Subcutaneous abdominal adipose tissue (tissue), 5 donors: ENCODE measurements around the gene CASP2.
A peak's percentile ranks its signal among the peaks of the same experiment; 100 is the strongest.
"Not testable (repeated sequence)": the region's sequence is repeated elsewhere in the genome, so short reads cannot be mapped to it uniquely, and the experiment has no call there.

Source experiments
- H3K27ac ChIP-seq: one replicate; pipeline ENCODE4 v1.7.0; 2013; ENCODE audit warnings: low read depth, mild to moderate bottlenecking, inconsistent platforms, low read length, moderate library complexity
- H3K27me3 ChIP-seq, 5 donors: one replicate each; pipeline ENCODE4 v1.7.0; 2013; ENCODE audit warnings: low read length in 5 of 5, inconsistent platforms in 1 of 5; ENCODE audit not compliant: control insufficient read depth in 5 of 5, insufficient read depth in 4 of 5
- H3K36me3 ChIP-seq, 5 donors: one replicate each; pipeline ENCODE4 v1.7.0; 2013; ENCODE audit warnings: low read length in 5 of 5; ENCODE audit not compliant: control insufficient read depth in 5 of 5, insufficient read depth in 5 of 5
- H3K4me1 ChIP-seq, 5 donors: one replicate each; pipeline ENCODE4 v1.7.0; 2013; ENCODE audit warnings: low read length in 5 of 5, mild to moderate bottlenecking in 3 of 5, moderate library complexity in 1 of 5; ENCODE audit not compliant: control insufficient read depth in 5 of 5, insufficient read depth in 5 of 5
- H3K4me3 ChIP-seq, 5 donors: one replicate each; pipeline ENCODE4 v1.7.0; 2013; ENCODE audit warnings: low read length in 5 of 5, low read depth in 1 of 5
- H3K9ac ChIP-seq, 5 donors: one replicate each; pipeline ENCODE4 v1.7.0; 2013; ENCODE audit warnings: low read length in 5 of 5, mild to moderate bottlenecking in 4 of 5, moderate library complexity in 3 of 5
- H3K9me3 ChIP-seq, 5 donors: one replicate each; pipeline ENCODE4 v1.7.0; 2013; ENCODE audit warnings: low read length in 5 of 5; ENCODE audit not compliant: control insufficient read depth in 5 of 5
- donor health status: healthy.
- donor health status: healthy.
- donor health status: healthy.
- donor health status: healthy.
- donor health status: healthy.

Gene CASP2

DNA sequence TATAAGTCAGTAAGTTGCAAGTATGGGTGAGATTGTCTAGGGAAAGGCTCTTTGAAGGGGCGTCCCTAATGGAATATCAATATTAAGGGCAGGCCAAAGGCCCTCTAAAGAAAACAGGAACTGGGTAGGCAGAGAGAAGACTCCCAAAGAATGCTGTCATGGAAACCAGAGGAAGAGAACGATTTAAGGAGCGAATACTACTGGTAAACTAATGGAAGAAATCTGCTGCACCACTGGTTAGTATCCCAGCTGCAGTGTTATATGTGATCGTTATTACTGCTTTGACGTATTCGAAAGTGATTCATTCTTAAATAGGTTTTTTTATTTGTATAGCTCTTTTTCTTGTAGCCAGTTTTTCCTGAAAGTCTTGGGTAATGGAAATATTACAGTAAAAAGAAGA, 1.3 kb downstream of the CASP2 start:
- Histone ChIP-seq H3K9me3 (no peaks in the 10 kb centered on the region), H3K9ac (peak overlapping the region in 4 of 5 donors; percentile 81 to 91 (median 89)), H3K36me3 (peaks cover 8 to 29% (median 25%) of the 10 kb centered on the region in 5 donors), H3K4me3 (peak overlapping the region; percentile 77 to 94 (median 88)), H3K27ac (no peak overlapping the region), H3K4me1 (peaks cover 4 to 57% (median 55%) of the 10 kb centered on the region in 5 donors), H3K27me3 (no peaks in the 10 kb centered on the region)

DNA sequence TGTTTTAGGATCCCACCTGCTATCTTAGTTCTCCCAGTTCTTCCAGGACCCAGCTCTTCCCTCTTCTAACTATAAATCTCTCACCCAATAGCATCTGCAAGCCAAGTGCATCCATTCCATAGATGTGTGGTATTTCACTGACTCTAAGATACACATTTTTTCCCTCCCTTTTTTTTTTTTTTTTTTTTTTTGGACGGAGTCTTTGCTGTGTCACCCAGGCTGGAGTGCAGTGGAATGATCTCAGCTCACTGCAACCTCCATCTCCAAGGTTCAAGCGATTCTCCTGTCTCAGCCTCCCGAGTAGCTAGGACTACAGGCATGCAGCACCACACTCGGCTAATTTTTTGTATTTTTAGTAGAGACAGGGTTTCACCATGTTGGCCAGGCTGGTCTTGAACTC, 1.7 kb downstream of the CASP2 start:
- Histone ChIP-seq H3K4me1 (peaks cover 4 to 52% (median 50%) of the 10 kb centered on the region in 5 donors), H3K9ac (peak overlapping the region in 1 of 5 donors; percentile 11), H3K36me3 (peaks cover 8 to 34% (median 29%) of the 10 kb centered on the region in 5 donors), H3K4me3 (peak overlapping the region in 3 of 5 donors; percentile 9 to 94 (median 77))
- not testable (repeated sequence) for H3K27ac ChIP-seq, H3K27me3 ChIP-seq, H3K9me3 ChIP-seq

DNA sequence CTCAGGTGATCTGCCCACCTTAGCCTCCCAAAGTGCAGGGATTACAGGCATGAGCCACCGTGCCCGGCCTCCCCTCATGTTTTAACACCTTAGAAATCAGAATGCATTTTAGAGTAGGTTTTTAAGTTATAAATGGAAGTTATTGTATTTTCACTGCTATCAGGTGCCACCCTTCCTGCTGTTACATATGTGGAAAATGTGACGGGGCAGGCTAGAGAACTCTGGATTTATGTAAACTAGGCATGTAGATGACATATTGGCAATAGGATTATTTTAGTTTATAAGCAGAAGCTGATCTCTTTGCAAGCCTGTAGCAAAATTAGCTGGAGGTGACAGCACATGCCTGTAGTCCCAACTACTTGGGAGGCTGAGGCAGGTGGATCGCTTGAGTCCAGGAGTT, 2.1 kb downstream of the CASP2 start:
- Histone ChIP-seq H3K9ac (no peak overlapping the region), H3K9me3 (no peaks in the 10 kb centered on the region), H3K4me1 (peaks cover 4 to 48% (median 46%) of the 10 kb centered on the region in 5 donors), H3K27me3 (no peaks in the 10 kb centered on the region), H3K27ac (no peak overlapping the region), H3K4me3 (no peak overlapping the region), H3K36me3 (peaks cover 10 to 38% (median 33%) of the 10 kb centered on the region in 5 donors)

DNA sequence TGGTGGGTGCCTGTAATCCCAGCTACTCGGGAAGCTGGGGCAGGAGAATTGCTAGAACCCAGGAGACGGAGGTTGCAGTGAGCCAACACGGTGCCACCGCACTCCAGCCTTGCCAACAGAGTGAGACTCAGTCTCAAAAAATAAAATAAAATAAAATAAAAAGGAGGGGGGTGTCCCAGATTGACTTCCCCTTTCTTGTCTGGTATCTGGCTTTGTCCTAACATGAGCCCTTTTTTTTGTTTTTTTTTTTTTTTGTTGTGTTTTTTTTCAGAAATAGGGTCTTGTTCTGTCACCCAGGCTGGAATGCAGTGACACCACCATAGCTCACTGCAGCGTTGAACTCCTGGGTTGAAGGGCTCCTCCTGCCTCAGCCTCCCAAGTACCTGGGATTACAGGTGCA, 4.7 kb downstream of the CASP2 start:
- Histone ChIP-seq H3K27me3 (no peaks in the 10 kb centered on the region), H3K27ac (no peak overlapping the region), H3K4me1 (peaks cover 2 to 32% (median 24%) of the 10 kb centered on the region in 5 donors), H3K4me3 (no peak overlapping the region), H3K9ac (no peak overlapping the region), H3K9me3 (no peaks in the 10 kb centered on the region), H3K36me3 (peaks cover 26 to 52% (median 50%) of the 10 kb centered on the region in 5 donors)

GRCh38 chr7:143295870-143296269, 7.7 kb downstream of the CASP2 start:
- Histone ChIP-seq H3K9me3 (no peaks in the 10 kb centered on the region), H3K36me3 (peaks cover 38 to 80% (median 76%) of the 10 kb centered on the region in 5 donors), H3K4me3 (no peak overlapping the region), H3K27ac (no peak overlapping the region), H3K9ac (no peak overlapping the region), H3K27me3 (no peaks in the 10 kb centered on the region), H3K4me1 (peaks cover 0 to 11% (median 0%) of the 10 kb centered on the region in 5 donors)

- Histone ChIP-seq H3K27ac (no peak overlapping the region), H3K4me3 (no peak overlapping the region), H3K9ac (no peak overlapping the region), H3K9me3 (no peaks in the 10 kb centered on the region), H3K27me3 (no peaks in the 10 kb centered on the region), H3K4me1 (peaks cover 0 to 8% (median 0%) of the 10 kb centered on the region in 5 donors), H3K36me3 (peaks cover 46 to 88% (median 81%) of the 10 kb centered on the region in 5 donors)
Observed at GRCh38 chr7:143296686-143297085, 8.5 kb downstream of the CASP2 start.

GRCh38 chr7:143299346-143299745, 11.2 kb downstream of the CASP2 start:
- no peaks in the 10 kb centered on the region for H3K27me3 ChIP-seq
- no peak overlapping the region for H3K27ac ChIP-seq
- H3K9ac ChIP-seq = no peak overlapping the region
- no peaks in the 10 kb centered on the region for H3K9me3 ChIP-seq
- peaks cover 0 to 8% (median 0%) of the 10 kb centered on the region in 5 donors for H3K4me1 ChIP-seq
- no peak overlapping the region for H3K4me3 ChIP-seq
- peaks cover 53 to 87% (median 80%) of the 10 kb centered on the region in 5 donors for H3K36me3 ChIP-seq

DNA sequence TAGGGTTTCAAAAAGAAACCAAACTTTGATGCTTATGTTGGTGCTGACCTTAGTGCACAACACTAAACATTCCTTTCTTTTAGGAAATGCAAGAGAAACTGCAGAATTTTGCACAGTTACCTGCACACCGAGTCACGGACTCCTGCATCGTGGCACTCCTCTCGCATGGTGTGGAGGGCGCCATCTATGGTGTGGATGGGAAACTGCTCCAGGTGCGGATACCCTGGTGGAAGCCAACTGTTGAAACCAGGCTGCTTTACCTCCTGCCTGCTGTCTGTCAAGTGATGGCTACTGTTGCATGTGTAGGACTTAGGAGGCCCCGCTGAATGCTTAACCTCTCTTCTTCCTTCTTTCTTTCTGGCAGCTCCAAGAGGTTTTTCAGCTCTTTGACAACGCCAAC, 11.7 kb downstream of the CASP2 start:
- no peak overlapping the region for H3K4me3 ChIP-seq
- H3K27me3 ChIP-seq = no peaks in the 10 kb centered on the region
- peaks cover 53 to 87% (median 80%) of the 10 kb centered on the region in 5 donors for H3K36me3 ChIP-seq
- no peak overlapping the region for H3K9ac ChIP-seq
- peaks cover 0 to 8% (median 0%) of the 10 kb centered on the region in 5 donors for H3K4me1 ChIP-seq
- H3K9me3 ChIP-seq = no peaks in the 10 kb centered on the region
- H3K27ac ChIP-seq = no peak overlapping the region

DNA sequence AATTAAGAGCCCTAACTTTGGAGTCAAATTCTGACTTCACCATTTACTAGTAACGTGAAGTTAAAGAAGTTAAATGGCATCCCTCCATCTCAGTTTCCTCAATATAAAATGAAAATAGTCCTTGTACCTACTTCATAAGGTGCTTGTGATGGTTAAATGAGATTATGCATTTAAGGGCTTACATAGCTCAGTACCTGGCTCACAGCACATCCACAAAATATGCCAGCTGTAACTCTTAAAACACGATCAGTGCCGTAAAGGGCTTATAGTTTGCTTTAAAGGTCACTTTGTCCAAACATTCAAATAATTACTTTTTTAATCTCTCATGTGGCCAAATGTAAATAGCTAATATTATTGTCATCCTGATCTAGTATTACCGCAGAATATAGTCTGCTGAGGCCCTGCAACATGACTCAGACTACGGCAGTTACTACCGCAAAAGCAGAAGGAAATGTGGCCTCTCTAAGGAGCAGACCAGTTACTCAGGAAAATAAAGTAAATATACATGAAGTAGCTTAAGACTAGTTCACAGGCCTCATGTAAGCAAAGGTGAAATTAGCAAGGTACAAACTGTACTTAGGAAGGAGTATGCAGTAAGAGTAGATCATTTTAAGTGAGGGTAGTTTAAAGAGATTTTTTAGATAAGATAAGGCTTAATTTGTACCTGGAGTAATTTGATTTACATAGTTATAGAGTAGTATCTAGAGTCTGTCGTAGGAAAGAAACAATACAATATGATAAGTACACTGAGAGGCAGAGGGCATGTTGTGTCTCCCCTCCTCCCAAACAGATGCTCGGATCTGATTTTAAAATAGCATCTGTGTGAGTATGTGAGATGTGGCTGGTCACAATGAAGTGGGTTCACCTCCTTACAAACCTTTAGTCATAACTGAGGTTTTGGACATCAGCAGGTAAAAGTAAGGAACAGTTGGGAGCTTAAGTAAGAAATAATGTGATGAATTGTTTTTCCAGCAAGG, 13.1 kb downstream of the CASP2 start:
- no peak overlapping the region for H3K4me3 ChIP-seq
- no peaks in the 10 kb centered on the region for H3K9me3 ChIP-seq
- no peaks in the 10 kb centered on the region for H3K27me3 ChIP-seq
- H3K9ac ChIP-seq = no peak overlapping the region
- H3K4me1 ChIP-seq = peaks cover 0 to 6% (median 0%) of the 10 kb centered on the region in 5 donors
- H3K36me3 ChIP-seq = peaks cover 46 to 85% (median 78%) of the 10 kb centered on the region in 5 donors
- no peak overlapping the region for H3K27ac ChIP-seq

DNA sequence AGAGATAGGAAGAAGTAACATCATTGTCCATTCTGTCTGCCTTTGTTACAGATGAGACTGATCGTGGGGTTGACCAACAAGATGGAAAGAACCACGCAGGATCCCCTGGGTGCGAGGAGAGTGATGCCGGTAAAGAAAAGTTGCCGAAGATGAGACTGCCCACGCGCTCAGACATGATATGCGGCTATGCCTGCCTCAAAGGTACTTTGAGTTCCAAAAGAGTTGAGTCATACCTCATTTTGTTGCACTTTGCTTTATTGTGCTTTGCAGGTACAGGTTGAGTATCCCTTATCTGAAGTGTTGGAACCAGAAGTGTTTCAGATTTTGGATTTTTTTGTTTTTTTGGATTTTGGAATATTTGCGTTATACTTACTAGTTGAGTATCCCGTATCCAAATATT, 15.6 kb downstream of the CASP2 start:
- H3K36me3 ChIP-seq = peaks cover 47 to 86% (median 83%) of the 10 kb centered on the region in 5 donors
- no peak overlapping the region for H3K27ac ChIP-seq
- H3K4me1 ChIP-seq = peaks cover 0 to 2% (median 0%) of the 10 kb centered on the region in 5 donors
- H3K4me3 ChIP-seq = no peak overlapping the region
- H3K9ac ChIP-seq = no peak overlapping the region
- no peaks in the 10 kb centered on the region for H3K27me3 ChIP-seq
- H3K9me3 ChIP-seq = no peaks in the 10 kb centered on the region
